T-helper 2 cell treated with Interferon-gamma antibody and Interleukin-4, amounts not matched to agents 5 μg/mL and 100 μg/mL, for 36 hours (primary cell): ENCODE data around the gene BAX.
"Not testable (repeated sequence)": the region's sequence is repeated elsewhere in the genome, so short reads cannot be mapped to it uniquely, and the experiment has no call there.

ENCODE experiments used
- DNase-seq: peaks from one replicate; pipeline ENCODE4 v3.0.0; 2021; ENCODE audit warnings: low spot score
- H3K27ac Mint-ChIP-seq: one replicate; pipeline ENCODE4 v1.8.0; 2021; ENCODE audit warnings: mild to moderate bottlenecking, mixed read lengths
- H3K27me3 Mint-ChIP-seq: one replicate; pipeline ENCODE4 v1.8.0; 2021; ENCODE audit warnings: low read depth, mixed read lengths
- H3K36me3 Mint-ChIP-seq: one replicate; pipeline ENCODE4 v1.8.0; 2021; ENCODE audit warnings: low read depth, mixed read lengths
- H3K4me1 Mint-ChIP-seq: one replicate; pipeline ENCODE4 v1.8.0; 2021; ENCODE audit warnings: low read depth, mixed read lengths
- H3K4me3 Mint-ChIP-seq: one replicate; pipeline ENCODE4 v1.8.0; 2022; ENCODE audit warnings: mild to moderate bottlenecking, moderate library complexity, mixed read lengths
- H3K9me3 Mint-ChIP-seq: one replicate; pipeline ENCODE4 v1.8.0; 2021; ENCODE audit warnings: mixed read lengths

BAX gene

DNA sequence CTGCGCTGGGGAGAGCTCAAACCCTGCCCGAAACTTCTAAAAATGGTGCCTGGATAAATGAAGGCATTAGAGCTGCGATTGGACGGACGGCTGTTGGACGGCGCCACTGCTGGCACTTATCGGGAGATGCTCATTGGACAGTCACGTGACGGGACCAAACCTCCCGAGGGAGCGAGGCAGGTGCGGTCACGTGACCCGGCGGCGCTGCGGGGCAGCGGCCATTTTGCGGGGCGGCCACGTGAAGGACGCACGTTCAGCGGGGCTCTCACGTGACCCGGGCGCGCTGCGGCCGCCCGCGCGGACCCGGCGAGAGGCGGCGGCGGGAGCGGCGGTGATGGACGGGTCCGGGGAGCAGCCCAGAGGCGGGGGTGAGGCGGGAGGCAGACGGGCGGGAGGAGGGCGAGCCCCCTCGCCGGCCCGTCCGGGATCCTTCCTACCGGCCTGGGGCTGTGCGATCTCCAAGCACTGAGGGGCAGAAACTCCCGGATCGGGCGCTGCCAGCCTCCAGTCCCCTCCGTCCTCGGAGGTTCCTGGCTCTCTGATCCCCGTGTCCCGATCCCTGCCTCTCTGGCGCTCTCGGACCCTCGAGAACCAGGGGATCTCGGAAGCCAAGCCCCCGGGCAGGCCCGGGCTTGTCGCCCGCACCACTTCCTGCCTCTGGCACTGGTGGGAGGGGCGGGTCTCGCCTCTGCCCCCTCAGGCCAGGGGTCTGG, at the start of gene BAX:
Gene BAX (plus strand): TSS at position 281 of the 713 bp plus-strand sequence. CDS start 54 bp downstream, at position 335.
- Mint-ChIP-seq H3K27me3 (no peaks in the 10 kb centered on the region), H3K4me3 (peak within 1 kb of the TSS; percentile 93), H3K9me3 (no peaks in the 10 kb centered on the region), H3K27ac (peak within 1 kb of the TSS; percentile 96), H3K4me1 (peaks cover 28% of the 10 kb centered on the region), H3K36me3 (peaks cover 40% of the 10 kb centered on the region)
- peak; percentile 96 for DNase-seq

- peaks cover 58% of the 10 kb centered on the region for H3K36me3 Mint-ChIP-seq
- peaks cover 13% of the 10 kb centered on the region for H3K4me1 Mint-ChIP-seq
- H3K9me3 Mint-ChIP-seq: no peaks in the 10 kb centered on the region
- H3K4me3 Mint-ChIP-seq: no peak overlapping the region
- no peaks in the 10 kb centered on the region for H3K27me3 Mint-ChIP-seq
- no peak overlapping the region for H3K27ac Mint-ChIP-seq
- no peak for DNase-seq
Observed at GRCh38 chr19:48905664-48906063, 49.0 kb upstream of the BAX start.

- peaks cover 8% of the 10 kb centered on the region for H3K4me1 Mint-ChIP-seq
- H3K36me3 Mint-ChIP-seq: peaks cover 58% of the 10 kb centered on the region
- no peaks in the 10 kb centered on the region for H3K27me3 Mint-ChIP-seq
- no peak overlapping the region for H3K27ac Mint-ChIP-seq
- no peak for DNase-seq
- no peaks in the 10 kb centered on the region for H3K9me3 Mint-ChIP-seq
- no peak overlapping the region for H3K4me3 Mint-ChIP-seq
Observed at GRCh38 chr19:48906324-48906723, 48.4 kb upstream of the BAX start.

- Mint-ChIP-seq H3K4me3 (no peak overlapping the region), H3K27ac (no peak overlapping the region), H3K4me1 (peaks cover under 1% of the 10 kb centered on the region), H3K36me3 (peaks cover 58% of the 10 kb centered on the region), H3K27me3 (no peaks in the 10 kb centered on the region), H3K9me3 (no peaks in the 10 kb centered on the region)
- DNase-seq: no peak
Observed at GRCh38 chr19:48907671-48908070, 47.0 kb upstream of the BAX start.

- H3K27ac Mint-ChIP-seq, DNase-seq, H3K4me3 Mint-ChIP-seq, H3K9me3 Mint-ChIP-seq, H3K4me1 Mint-ChIP-seq, H3K27me3 Mint-ChIP-seq: not testable (repeated sequence)
- H3K36me3 Mint-ChIP-seq: peaks cover 62% of the 10 kb centered on the region
Observed at GRCh38 chr19:48909424-48910077, 45.1 kb upstream of the BAX start.

DNA sequence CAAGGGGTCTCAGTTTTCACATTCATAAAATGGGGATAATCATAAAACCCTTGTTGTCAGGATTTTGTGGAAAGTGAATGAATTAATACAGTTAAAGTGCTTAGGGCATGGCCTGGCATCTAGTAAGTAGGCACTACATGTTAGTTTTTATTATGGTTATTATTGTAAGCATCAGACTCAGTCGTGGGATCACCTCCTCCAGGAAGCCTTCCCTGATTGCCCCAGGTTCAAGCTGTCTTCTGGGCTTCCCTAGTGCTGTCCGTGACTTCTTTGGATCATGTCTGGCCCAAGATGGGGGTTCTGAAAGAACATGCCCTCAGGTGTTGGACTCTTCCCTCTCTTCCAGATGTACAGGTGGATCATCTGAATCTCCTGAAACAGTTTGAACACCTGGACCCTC, 43.9 kb upstream of the BAX start:
- Mint-ChIP-seq H3K36me3 (peaks cover 55% of the 10 kb centered on the region), H3K27ac (no peak overlapping the region), H3K4me1 (no peaks in the 10 kb centered on the region)

DNA sequence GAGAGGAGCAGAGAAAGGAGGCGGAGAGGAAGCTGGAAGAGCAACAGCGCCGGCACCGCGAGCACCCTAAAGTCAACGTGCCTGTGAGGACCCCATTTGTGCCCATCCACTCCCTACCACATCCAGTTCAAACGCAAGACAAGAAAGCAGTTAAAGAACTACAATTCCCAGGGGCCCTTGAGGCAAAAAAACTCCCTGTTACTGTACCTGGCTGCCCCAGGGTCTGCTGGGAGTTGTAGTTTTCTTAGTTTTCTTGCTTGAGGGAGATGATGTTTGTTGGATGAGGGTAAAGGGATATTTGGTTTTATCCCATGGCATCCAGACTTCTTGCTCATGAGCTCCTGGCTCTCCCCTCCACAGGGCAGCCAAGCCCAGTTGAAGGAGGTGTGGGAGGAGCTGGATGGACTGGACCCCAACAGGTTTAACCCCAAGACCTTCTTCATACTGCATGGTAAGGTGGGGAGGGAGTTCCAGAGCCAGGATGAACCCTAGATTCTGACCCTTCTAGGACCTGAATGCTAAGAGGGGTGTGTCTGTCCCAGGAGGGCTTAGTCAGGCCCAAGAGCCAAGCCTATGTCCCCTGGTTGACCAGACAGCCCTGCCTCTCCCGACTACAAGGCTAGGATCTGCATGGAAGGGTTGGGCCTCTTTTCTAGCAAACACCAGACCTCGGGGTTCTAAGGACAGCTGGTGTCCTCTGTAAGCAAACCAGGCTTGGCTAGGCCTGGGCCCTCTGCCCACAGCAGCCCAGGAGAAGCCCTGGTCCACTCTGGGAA, 41.4 kb upstream of the BAX start:
- H3K36me3 Mint-ChIP-seq: peaks cover 51% of the 10 kb centered on the region
- no peaks in the 10 kb centered on the region for H3K27me3 Mint-ChIP-seq
- no peak for DNase-seq
- H3K27ac Mint-ChIP-seq: no peak overlapping the region
- H3K4me3 Mint-ChIP-seq: no peak overlapping the region
- no peaks in the 10 kb centered on the region for H3K4me1 Mint-ChIP-seq
- H3K9me3 Mint-ChIP-seq: no peaks in the 10 kb centered on the region

More for the DNA sequence above, 43.9 kb upstream of the BAX start:
- H3K4me3 Mint-ChIP-seq: no peak overlapping the region
- DNase-seq: no peak
- no peaks in the 10 kb centered on the region for H3K9me3 Mint-ChIP-seq
- no peaks in the 10 kb centered on the region for H3K27me3 Mint-ChIP-seq

DNA sequence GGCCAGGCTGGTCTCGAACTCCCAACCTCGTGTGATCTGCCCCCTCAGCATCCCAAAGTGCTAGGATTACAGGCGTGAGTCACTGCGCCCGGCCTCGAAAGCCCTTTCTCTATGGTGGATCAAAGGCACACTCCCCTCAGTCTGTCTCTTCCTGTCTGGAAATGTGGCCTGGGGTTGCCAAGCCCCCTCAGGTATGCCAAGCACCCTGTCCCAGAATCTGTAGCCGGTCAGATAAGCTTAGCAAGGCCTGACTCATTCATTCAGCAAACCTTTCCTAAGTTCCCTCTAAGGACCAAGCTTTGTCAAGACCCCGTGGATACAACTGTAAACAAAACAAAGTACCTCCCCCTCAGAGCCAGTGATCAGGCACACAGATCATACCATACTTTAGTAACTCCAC, 40.5 kb upstream of the BAX start:
- H3K27me3 Mint-ChIP-seq: no peaks in the 10 kb centered on the region
- no peak overlapping the region for H3K27ac Mint-ChIP-seq
- H3K4me3 Mint-ChIP-seq: no peak overlapping the region
- no peaks in the 10 kb centered on the region for H3K9me3 Mint-ChIP-seq
- H3K36me3 Mint-ChIP-seq: peaks cover 57% of the 10 kb centered on the region
- H3K4me1 Mint-ChIP-seq: peaks cover 1% of the 10 kb centered on the region
- no peak for DNase-seq

- Mint-ChIP-seq H3K9me3 (no peaks in the 10 kb centered on the region), H3K4me3 (no peak overlapping the region), H3K36me3 (peaks cover 49% of the 10 kb centered on the region), H3K27ac (no peak overlapping the region), H3K4me1 (peaks cover 1% of the 10 kb centered on the region), H3K27me3 (no peaks in the 10 kb centered on the region)
- no peak for DNase-seq
Observed at GRCh38 chr19:48915757-48916156, 38.9 kb upstream of the BAX start.

DNA sequence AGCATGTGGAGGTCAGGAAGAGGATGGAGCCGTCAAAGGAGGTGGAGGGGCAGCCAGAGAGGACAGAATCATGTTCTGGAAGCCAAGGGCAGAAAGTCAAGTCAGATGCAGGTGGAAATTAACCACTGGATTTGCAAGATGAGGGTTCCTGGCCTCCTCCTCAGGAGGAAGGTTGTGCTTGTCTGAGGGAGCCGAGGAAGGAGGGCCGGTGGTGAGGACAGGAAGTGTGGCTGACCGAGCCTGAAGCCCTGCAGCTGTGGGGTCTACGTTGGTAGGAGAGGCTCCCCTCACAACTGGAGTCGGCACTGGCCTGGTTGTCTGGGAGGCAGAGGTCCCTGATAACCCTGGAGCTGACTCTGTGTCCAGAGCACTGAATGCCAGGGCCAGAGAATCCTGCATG, 36.6 kb upstream of the BAX start:
- no peaks in the 10 kb centered on the region for H3K9me3 Mint-ChIP-seq
- H3K27me3 Mint-ChIP-seq: no peaks in the 10 kb centered on the region
- no peak overlapping the region for H3K4me3 Mint-ChIP-seq
- H3K27ac Mint-ChIP-seq: no peak overlapping the region
- no peak for DNase-seq
- H3K36me3 Mint-ChIP-seq: peaks cover 41% of the 10 kb centered on the region
- H3K4me1 Mint-ChIP-seq: peaks cover 1% of the 10 kb centered on the region

- Mint-ChIP-seq H3K4me1 (peaks cover 1% of the 10 kb centered on the region), H3K27me3 (no peaks in the 10 kb centered on the region), H3K36me3 (peaks cover 38% of the 10 kb centered on the region), H3K27ac (no peak overlapping the region), H3K4me3 (no peak overlapping the region), H3K9me3 (no peaks in the 10 kb centered on the region)
- no peak for DNase-seq
Observed at GRCh38 chr19:48918801-48919247, 35.9 kb upstream of the BAX start.

DNA sequence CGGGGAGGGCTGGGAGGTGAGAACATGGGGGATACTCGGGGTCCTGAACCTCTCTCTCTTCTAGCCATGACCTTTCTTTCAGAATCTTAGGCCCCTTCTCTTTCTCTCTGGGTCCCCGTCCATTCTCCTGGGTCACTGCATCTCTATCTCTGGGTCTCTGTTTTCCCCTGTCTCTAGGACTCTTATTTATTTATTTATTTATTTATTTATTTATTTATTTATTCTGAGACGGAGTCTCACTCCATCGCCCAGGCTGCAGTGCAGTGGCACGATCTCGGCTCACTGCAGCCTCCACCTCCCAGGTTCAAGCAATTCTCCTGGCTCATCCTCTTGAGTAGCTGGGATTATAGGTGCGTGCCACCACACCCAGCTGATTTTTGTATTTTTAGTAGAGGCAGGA, 35.4 kb upstream of the BAX start:
- H3K9me3 Mint-ChIP-seq, DNase-seq, H3K4me1 Mint-ChIP-seq, H3K27ac Mint-ChIP-seq, H3K27me3 Mint-ChIP-seq, H3K4me3 Mint-ChIP-seq: not testable (repeated sequence)
- peaks cover 35% of the 10 kb centered on the region for H3K36me3 Mint-ChIP-seq

DNA sequence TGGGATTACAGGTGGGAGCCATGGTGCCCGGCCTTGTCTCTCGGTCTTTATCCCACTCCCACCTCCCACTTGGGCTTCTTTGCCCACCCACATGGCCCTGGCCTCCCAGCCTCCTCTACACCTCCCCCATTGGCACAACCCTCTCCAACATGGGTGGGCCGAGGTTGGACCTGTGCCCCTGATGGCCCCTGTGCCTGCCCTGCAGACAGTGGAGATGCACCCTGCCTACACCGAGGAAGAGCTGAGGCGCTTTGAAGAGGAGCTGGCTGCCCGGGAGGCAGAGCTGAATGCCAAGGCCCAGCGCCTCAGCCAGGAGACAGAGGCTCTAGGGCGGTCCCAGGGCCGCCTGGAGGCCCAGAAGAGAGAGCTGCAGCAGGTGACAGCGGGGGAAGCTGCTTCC, 33.7 kb upstream of the BAX start:
- H3K36me3 Mint-ChIP-seq: peaks cover 28% of the 10 kb centered on the region
- H3K27me3 Mint-ChIP-seq: no peaks in the 10 kb centered on the region
- no peaks in the 10 kb centered on the region for H3K9me3 Mint-ChIP-seq
- no peak overlapping the region for H3K27ac Mint-ChIP-seq
- H3K4me3 Mint-ChIP-seq: no peak overlapping the region
- DNase-seq: no peak
- H3K4me1 Mint-ChIP-seq: peaks cover 1% of the 10 kb centered on the region
